CD4-positive, alpha-beta T cell treated with Interleukin-10 for 1 hour (primary cell): ENCODE data around the gene SAE1.
A peak's percentile ranks its signal among the peaks of the same experiment; 100 is the strongest.
"Not testable (repeated sequence)": the region's sequence is repeated elsewhere in the genome, so short reads cannot be mapped to it uniquely, and the experiment has no call there.

Experiments used
- DNase-seq: peaks from one replicate; pipeline ENCODE4 v3.0.0-alpha.2; 2020

SAE1 gene

DNA sequence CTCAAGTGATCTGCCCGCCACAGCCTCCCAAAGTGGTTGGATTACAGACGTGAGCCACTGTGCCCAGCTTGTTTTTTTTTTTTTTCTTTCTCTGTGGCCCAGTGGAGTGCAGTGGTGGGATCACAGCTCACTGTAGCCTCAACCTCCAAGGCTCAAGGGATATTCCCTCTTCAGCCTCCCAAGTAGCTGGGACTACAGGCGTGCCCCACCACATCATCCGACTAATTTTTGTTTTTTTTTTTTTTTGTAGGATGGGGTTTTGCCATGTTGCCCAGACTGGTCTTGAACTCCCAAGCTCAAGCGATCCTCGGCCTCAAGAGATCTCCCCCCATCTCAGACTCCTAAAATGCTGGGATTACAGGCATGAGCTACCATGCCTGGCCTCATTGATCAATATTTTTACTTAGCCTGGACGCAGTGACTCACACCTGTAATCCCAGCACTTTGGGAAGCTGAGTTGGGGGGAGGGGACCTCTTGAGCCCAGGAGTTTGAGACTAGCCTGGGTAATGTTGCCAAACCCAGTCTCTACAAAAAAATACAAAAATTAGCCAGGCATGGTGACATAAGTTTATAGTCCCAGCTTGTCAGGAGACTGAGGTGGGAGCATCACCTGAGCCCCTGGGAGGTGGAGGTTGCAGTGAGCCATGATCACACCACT, 1.7 kb downstream of the SAE1 start:
- DNase-seq, result no peak

DNA sequence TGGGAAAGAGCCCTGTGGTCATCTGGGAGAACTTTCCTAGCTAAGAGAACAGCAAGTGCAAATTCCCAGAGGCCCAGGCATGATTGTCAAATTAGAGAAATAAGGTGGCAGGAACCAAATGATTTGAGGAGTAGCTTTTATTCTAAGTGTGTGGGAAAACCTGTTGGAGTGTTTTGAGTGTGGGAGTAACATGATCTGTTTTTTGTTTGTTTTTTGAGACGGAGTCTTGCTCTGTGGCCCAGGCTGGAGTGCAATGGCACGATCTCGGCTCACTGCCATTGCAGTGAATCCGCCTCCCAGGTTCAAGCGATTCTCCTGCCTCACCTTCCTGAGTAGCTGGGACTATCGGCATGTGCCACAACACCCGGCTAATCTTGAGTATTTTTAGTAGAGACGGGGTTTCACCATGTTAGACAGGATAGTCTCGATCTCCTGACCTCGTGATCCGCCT, 2.4 kb downstream of the SAE1 start:
- no peak for DNase-seq

- DNase-seq, result no peak
Measured at GRCh38 chr19:47134545-47134944, 3.9 kb downstream of the SAE1 start.

GRCh38 chr19:47135156-47135555, 4.5 kb downstream of the SAE1 start:
- DNase-seq, result no peak

DNA sequence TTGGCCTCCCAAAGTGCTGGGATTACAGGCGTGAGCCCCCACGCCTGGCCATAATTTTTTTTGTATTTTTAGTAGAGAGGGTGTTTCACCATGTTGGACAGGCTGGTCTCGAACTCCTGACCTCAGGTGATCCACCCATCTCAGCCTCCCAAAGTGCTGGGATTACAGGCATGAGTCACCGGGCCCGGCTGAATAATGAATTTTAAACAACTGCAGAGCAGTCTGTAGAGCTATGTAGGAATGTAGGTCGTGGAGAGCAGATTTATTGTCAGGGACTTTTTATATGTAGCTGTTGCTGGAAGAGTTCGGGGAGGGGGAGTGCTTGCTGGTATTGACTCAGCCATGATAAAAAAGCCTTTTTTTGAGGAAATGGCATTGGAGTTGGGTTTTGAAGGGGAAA, 10.6 kb downstream of the SAE1 start:
- DNase-seq, result not testable (repeated sequence)

GRCh38 chr19:47141695-47142094, 11.1 kb downstream of the SAE1 start:
- no peak for DNase-seq

DNA sequence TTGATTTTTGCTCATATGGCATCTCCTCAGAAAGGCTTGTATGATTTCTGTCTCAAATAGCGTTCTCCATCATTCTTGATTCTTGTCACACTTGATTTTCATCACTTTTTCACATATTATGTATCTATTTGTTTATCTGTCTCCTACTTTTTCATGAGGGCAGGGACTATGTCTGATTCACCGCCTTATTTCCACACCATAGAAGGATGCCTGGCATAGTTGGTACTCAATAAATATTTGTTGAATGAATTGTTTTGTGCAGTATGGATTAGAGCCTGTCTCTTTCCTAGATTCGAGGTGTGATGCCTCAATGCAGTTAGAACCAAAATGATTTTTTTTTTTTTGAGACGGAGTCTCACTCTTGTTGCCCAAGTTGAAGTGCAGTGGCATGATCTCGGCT, 12.1 kb downstream of the SAE1 start:
- DNase-seq, result no peak

DNA sequence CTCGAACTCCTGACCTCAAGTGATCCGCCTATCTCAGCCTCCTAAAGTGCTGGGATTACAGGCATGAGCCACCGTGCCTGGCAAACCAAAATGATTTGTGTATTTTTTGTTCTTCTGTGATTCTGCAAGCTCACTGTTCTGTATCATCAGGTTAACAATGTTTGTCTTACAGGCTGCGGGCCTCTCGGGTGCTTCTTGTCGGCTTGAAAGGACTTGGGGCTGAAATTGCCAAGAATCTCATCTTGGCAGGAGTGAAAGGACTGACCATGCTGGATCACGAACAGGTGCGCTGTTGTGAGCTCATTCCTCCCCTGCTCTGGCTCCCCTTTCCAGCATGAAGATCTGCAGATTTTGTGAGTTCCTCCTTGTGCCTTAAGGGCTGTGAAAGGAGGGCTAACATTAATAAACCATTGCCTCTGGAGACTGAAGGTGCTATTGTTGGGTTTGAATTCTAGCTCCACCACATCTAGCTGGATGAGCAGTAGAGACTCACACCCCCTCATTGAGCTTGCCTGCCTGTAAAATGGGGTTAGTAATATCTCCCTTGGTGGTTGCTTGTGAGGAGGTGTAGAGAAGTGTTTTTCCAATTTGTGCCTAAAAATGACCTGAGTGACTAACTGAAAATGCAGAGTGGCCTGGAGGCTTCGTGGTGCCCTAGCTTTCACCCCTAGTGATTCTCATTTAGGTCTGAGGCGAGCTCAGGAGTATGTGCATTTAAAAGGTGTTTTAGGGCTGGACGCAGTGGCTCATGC, 12.9 kb downstream of the SAE1 start:
- DNase-seq, result no peak

DNA sequence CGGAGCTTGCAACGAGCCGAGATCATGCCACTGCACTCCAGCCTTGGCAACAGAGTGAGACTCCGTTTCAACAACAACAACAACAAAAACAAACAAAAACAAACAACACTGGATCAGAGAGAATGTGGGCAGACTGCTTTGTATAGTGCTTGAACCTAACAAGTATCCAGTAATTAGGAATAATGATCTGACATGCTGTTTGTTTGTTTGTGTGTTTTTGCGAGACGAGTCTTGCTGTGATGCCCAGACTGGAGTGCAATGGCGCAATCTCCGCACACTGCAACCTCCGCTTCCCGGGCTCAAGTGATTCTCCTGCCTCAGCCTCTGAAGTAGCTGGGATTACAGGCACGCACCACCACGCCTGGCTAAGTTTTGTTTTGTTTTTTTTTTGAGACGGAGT, 14.0 kb downstream of the SAE1 start:
- DNase-seq, result no peak

DNA sequence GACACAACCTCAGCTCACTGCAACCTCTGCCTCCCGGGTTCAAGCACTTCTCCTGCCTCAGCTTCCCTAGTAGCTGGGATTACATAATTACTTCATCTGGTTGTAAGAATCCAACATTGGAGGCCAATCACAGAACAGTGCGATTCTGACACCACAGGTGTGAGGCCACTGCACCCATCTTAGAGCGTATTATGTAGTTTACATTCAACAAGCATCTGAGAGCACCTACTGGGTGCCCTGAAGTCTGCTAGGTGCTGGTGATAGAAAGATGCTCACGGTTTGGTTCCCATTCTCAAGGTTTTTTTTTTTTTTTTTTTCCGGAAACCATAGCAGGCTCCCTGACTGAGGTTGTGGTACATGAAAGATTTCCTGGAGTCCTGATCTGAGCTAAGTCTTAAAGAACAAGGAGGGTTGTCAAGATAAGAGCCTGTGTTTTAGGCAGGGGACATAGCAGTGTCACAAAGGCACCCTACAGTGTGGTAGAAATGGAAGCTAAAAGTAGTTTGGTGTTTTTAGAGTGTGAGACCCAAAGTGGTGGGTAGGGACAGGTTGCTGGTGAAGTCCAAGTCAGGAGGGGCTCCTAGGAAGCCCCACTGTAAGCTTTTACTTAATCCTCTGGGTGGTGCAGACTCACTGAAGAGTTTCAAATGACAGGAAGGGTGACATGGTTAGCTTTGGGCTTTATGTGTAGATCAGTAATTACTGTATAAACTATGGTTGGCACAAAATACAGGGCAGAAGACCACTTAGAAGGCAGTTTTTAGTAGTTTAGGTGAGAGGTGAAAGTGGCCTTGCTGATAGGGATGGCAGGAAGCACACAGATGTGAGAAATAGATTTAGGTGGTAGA, 15.2 kb downstream of the SAE1 start:
- DNase-seq, result peak; percentile 59

- DNase-seq, result no peak
Measured at GRCh38 chr19:47146920-47147319, 16.3 kb downstream of the SAE1 start.

DNA sequence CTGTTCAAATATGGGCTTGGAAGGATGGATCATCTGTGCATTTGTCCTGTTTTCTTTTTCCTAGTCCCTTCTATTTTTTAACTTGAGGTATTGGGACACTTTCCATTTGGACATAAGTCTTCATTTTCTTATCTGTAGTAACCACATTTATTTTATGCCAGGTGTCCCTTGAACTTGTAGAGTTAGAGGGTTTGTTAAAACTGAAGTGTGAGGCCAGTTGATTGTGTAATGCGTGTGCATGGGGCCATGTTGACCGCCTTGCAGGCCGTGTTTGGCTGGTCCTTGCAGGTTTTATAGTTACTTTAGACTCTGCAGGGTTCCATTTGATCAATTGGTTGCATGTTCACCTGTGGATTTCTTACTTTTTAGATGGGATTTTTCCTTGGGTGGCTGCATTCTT, 21.0 kb downstream of the SAE1 start:
- DNase-seq, result no peak

GRCh38 chr19:47152205-47152604, 21.6 kb downstream of the SAE1 start:
- DNase-seq, result no peak

- no peak for DNase-seq
Measured at GRCh38 chr19:47152632-47153031, 22.0 kb downstream of the SAE1 start.

DNA sequence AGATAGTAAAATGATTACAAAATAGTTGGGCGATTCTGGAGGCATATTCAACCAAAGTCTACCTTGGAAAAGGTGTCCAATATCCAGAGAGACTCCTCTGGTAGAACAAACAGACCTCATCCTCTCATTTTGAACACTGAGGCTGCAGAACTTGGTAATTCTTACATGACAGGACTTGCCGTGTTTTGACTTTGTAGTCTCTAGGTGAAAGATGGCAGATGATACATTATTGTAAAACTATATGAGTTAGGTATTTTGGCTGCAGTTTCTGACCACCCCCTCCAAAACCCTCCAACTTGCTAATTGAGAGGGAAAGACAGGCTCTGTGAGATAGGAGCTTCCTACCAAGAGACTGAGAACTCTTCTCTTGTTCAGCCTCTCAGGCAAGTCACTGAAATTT, 22.6 kb downstream of the SAE1 start:
- no peak for DNase-seq

- no peak for DNase-seq
Measured at GRCh38 chr19:47155148-47155547, 24.5 kb downstream of the SAE1 start.

GRCh38 chr19:47156861-47157430, 26.3 kb downstream of the SAE1 start:
- peak; percentile 47 for DNase-seq

DNA sequence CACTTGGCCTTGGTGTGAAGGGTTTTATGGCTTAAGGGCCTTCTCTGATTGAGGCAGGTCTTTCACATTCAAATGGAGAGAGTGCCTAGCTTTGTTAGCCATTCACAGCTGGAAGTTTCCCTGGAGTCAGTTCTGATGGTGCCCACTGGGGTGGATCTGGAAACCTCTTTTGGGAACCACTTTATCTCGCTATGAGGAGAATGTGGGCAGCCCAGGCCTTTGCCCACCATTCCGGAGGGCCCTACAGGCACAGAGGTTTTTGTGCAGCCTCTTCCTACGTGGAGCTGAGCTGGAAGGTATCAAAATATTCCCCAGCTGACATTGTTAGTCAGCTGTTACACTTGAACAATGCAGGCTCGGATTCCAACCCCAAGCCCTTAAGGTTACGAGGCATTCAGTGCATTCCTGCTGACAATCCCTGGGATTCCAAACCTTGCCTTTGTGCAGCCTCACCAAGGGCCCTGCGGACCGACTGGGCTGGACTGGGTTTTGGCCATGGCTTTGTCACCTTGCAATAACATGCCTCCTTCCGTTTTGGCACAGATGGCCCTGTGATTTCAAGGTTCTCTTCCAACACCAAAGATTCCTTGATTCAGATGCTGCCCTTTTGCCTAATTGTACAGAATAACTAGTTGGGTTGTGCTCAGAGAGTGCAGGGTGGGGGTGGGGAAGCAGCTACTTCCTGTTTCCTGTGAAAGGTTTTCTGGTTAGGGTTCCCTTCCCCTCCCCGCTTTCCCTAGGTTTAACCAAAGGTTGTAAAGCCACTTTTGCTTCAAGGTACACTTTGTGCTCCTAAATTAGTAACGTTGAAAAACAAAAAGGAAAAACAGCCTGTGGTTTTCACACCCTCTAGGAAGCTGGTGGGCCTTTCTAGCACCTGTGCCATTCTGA, 27.0 kb downstream of the SAE1 start:
- DNase-seq, result peak; percentile 51

- DNase-seq, result no peak
Measured at GRCh38 chr19:47158367-47158791, 27.7 kb downstream of the SAE1 start.

GRCh38 chr19:47158879-47159503, 28.4 kb downstream of the SAE1 start:
- DNase-seq, result peak; percentile 59

DNA sequence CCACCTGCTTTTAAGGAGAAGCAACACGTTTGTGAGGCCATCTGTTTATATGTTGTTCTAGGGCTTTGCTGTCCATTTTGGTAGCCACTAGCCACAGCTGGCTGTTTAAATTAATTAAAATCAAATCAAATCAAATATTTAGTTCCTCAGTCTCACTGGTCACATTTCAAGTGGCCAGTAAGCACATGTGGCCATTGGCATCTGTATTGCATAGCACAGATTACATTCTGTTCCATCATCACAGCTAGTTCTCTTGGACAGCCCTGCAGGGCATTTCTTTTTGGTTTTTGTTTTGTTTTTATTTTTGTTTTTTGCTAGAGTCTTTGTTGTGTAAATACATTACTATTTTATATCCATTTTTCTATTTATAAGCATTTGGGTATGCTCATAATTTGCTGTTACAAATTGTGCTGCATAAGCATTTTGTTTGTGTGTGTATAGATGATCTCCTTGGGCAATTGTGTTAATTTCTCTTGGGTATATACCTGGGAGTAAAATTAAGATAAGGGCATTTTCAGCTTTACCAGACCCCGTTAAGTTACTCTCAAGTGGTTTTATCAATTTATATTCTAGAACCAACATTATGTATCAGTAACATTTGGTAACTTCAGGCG, 31.3 kb downstream of the SAE1 start:
- DNase-seq, result no peak
